SK-N-SH (cell line): Measurements from ENCODE around the gene GUCY2C.

ENCODE experiments used
- EP300 ChIP-seq, 2 experiments: IDR thresholded peaks; 2 replicates each; pipeline versions ENCODE4 v1.4.0 to v1.6.1; 2012; ENCODE audit warnings: borderline replicate concordance in 1 of 2, low read depth in 1 of 2, low read length in 1 of 2
- GABPA ChIP-seq: IDR thresholded peaks from 2 replicates; pipeline ENCODE4 v1.4.0; 2012; ENCODE audit warnings: low read depth, mild to moderate bottlenecking
- NFIC ChIP-seq: IDR thresholded peaks from 2 replicates; pipeline ENCODE4 v1.4.0; 2012; ENCODE audit warnings: borderline replicate concordance
- NRF1 ChIP-seq: IDR thresholded peaks from 2 replicates; pipeline ENCODE4 v1.6.1; 2012; ENCODE audit warnings: low read depth, mild to moderate bottlenecking, low read length
- POLR2AphosphoS5 ChIP-seq: IDR thresholded peaks from 2 replicates; pipeline ENCODE4 v1.6.1; 2012; ENCODE audit warnings: low read depth, low read length
- RFX5 ChIP-seq: IDR thresholded peaks from 2 replicates; pipeline ENCODE4 v1.6.1; 2012; ENCODE audit warnings: mild to moderate bottlenecking, improper control_type of control experiment, low read length
- TAF1 ChIP-seq: IDR thresholded peaks from 2 replicates; pipeline ENCODE4 v1.6.1; 2012; ENCODE audit warnings: low read depth, mild to moderate bottlenecking, low read length, moderate library complexity, borderline replicate concordance
- TF ChIP-seq, protein P1 (sequence below): fragments of 200-600 bp; sonication (generic); IDR thresholded peaks from 2 replicates; pipeline ENCODE4 v1.6.1; 2017; ENCODE audit warnings: antibody characterized with exemption, mild to moderate bottlenecking, moderate library complexity

DNA sequence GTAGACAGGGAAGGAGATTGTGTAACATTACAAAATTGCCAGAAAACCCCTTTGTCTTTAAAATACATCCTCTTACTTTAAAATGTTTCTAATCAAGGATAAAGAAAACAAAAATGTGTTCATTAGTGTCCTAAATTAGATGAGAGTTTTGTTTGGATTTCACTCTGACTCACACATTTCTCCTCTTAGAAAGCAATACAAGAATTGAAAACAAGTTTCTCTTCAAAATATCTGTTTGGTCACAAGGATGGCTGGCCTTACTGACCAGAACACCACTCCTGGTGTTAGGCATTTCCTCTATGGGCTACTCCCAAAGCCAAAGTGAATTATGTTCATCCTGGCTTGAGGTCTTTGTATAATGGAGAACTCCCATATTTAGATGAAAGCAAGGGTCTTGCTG, 6.4 kb downstream of the GUCY2C start:
- TF ChIP-seq, protein P1, sequence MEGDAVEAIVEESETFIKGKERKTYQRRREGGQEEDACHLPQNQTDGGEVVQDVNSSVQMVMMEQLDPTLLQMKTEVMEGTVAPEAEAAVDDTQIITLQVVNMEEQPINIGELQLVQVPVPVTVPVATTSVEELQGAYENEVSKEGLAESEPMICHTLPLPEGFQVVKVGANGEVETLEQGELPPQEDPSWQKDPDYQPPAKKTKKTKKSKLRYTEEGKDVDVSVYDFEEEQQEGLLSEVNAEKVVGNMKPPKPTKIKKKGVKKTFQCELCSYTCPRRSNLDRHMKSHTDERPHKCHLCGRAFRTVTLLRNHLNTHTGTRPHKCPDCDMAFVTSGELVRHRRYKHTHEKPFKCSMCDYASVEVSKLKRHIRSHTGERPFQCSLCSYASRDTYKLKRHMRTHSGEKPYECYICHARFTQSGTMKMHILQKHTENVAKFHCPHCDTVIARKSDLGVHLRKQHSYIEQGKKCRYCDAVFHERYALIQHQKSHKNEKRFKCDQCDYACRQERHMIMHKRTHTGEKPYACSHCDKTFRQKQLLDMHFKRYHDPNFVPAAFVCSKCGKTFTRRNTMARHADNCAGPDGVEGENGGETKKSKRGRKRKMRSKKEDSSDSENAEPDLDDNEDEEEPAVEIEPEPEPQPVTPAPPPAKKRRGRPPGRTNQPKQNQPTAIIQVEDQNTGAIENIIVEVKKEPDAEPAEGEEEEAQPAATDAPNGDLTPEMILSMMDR, result no peak
- no peak for TF ChIP-seq NFIC
- no peak for TF ChIP-seq RFX5
- TF ChIP-seq EP300 (IDR thresholded peaks at IDR 0.05; ENCODE audit: borderline replicate concordance in 1 of 2, low read depth in 1 of 2, low read length in 1 of 2), result no peak
- no peak for TF ChIP-seq GABPA
- no peak for TF ChIP-seq NRF1
- no peak for TF ChIP-seq POLR2AphosphoS5
- TF ChIP-seq TAF1, result no peak
